ENCODE measurements around the gene ELMO1.
A peak's percentile ranks its signal among the peaks of the same experiment; 100 is the strongest.

The ELMO1 gene

DNA sequence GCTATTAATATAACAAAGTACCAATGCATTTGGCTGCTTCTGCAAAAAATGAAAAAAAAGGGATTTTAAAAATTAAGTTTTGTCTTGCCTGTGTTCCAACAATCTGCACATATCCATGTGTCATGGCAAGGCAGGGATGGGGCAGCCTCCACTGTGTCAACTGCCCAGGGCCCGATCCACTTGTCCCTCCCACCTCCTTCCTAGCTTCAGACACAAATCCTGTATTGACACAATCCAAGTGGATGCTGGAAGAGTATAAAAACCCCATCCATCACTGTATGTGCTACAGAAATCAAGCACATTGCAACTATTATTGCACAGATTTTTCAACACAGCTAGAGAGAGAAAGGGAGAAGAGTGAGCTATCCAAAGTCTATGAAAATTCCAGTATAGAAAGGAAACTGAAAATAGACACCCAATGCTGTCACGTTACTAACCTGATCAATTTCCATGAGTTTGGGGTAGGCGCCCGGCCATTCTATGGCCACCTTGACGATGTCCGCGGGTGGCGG, 106.4 kb downstream of the ELMO1 start:
- no peak for DNase-seq

DNA sequence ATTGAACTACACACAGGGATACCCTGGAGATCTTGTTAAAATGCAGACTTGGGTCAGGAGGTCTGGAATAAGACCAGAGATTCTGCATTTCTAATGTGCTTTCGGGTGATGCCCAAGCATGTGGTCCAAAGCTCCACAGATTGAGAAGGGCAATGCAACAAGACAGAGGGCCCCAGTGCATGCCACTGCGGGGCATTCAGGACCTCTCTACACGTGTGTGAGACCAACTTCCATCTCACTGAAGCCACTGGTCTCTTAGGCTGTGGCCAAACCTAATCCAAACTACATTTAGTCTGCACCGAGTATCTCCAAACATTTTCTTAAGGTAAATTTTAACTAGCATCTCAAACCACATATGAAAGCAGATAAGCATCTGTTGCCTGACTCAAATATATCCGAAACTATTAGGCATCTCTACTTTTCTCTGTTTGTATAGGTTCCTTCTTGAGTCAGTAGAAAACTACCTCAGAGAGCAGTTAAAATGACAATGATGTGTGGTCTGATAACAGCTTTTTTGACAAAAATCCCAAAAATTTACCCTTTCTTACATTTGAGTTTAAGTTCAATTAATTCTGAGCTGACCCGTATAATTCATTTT, 107.5 kb downstream of the ELMO1 start:
- peak; percentile 84 for DNase-seq

DNA sequence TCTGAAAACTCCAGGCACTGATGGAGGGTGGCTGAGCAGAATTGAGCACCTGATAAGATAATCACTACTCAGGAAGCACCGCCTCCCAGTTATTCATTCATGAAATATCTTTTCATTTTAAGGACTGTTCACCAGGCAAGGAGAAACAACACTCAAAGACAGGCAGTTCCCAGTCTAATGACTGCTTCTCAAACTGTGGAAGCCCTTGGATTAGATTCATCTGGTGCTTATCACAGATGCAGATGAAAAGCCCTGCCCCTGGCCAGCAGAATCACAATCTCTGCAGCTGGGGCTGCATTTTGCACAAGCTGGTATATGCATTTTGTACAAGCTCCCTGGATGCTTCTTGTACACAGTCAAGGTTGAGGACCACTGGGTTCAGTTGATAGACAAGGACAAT, 109.7 kb downstream of the ELMO1 start:
- DNase-seq, result no peak

DNA sequence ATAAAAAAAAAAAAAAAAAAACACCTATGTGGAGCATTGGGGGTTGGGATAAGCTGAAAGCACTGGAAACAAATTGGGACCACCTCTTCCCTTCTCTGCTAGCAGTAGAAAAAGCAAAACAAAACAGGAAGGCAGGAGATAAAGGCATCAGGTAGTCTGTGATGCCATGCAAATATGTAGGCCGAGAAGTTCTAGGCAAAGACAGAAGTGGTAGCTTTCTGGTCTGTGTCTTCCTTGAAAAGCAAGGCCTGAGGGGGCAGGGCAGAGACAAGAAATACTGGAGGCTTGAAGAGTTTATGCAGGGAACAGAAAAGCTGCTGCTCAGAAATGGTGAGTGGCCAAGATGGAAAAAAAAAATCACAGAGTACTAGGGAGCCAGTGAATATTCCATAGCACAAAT, 111.1 kb downstream of the ELMO1 start:
- no peak for DNase-seq

DNA sequence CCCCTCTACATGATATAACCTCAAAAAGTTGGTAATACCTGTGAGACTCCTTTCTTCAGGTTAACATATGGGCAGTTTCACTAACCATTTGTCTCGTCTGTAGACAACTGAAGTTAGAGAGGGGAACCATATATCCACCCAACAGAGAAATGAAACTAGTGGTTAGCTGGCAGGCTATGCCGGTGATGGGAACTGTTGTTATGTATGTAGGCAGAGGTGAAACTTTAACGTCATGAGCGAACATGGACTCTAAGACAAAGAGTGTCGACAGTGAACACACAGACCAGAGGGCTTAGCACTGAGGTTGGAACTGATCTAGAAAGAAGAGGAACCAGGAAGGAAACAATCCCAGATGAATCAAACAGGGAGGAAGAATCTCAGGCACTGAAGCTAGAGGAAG, 112.4 kb downstream of the ELMO1 start:
- peak; percentile 80 for DNase-seq

DNA sequence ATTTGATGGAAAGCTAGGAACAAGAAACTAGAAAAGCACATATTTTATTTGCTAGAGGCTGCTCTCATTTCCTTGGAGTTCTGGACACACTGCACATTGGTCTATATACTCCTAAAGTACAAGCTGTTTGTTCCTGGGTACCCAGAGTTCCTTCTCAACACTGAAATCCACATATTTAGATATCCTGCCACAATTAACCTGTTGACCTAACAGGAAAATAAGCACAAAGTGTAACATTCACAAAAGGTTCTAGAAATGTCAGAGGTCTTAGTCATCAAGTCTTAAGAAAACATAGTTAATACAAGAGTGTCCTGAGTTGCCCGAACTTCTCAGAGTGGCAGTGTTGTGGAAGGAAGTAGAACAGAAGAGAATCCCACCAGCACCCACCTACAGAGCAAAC, 115.6 kb downstream of the ELMO1 start:
- no peak for DNase-seq

DNA sequence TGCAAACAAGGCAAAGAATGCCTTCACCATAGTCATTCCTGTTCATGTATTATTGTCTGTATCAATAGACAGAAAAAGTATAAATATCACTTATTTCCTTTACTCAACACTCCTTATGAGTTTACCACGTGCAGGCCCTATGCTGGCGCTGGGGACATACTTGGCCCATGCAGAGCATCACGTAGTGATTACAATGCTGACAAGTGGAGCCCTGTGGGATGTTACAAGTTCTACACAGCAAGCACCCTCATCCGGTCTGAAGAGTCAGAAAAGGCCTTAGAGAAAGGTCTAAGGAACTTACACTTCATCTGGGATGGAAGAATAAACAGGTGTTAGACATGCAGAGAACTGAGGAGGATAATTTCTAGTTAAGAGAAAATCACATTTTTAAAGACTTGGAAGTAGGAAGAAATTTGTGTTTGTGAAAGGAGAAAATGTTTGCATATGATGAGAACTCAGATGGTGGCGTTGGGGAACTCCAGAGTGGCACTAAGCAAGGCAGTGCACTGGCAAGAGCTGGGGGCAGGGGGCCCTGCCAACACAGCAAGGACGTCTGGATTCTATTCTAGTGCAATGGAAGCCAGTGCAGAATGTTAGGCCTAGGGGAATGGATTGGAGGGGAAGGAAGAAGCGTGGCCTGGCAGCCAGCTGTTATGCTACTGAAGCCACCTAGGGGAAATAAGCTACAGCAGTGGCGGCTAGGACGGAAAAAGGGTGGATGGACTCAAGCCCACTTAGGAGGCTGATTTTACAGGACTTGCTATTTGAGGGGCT, 116.2 kb downstream of the ELMO1 start:
- DNase-seq, result no peak

DNA sequence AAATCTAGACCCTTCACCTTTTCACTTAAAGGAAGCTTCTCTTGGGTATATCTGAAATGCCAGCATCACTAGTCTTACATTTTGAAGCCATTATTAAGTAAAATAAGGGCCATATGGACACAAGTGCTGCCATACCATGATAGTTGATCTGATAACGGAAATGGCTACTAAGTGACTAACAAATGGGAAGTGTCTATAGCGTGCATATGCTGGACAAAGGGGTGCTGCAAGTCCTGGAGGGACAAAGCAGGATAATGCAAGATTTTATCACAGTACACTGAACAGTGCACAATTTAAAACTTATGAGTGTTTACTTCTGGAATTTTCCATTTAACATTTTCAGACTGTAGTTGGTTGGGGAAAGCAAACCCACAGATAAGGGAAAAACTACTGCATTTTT, 117.9 kb downstream of the ELMO1 start:
- no peak for DNase-seq

DNA sequence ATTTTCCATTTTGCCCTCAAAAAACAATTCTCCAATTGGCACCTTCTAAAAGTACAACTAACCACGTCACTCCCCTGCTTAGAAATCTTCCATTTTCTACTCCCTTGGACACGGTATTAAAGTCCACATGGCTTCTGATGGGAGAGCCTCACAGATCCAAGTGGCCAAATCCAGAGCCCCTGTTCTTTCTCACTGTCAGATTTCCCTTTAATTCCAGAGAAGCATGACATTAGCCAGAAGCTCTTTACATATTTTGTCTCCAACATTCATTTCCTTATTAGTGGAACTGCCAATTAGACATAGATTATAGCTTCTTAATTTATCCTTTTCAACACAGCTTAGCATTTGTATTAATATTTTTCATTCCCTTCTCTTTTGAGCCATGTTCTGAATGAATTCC, 118.7 kb downstream of the ELMO1 start:
- DNase-seq, result no peak

DNA sequence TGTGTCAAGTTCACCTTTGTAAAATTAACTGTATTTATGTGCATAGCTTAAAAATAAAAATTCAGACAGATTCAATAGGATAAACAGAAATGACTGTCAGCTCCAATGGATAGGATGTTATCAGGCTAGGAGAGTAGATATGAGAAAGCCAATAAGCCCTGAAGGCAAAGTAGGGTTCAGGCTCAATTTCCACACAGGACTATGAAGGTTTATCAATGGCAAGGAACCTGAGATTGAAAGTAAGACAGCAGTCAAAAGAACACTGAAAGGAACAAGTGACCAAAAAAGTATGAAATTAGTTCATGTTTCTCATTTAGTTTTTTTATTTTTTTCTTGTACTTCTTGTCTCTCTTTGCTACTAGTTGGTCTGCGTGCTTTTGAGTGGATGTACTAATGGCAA, 121.4 kb downstream of the ELMO1 start:
- DNase-seq, result no peak

DNA sequence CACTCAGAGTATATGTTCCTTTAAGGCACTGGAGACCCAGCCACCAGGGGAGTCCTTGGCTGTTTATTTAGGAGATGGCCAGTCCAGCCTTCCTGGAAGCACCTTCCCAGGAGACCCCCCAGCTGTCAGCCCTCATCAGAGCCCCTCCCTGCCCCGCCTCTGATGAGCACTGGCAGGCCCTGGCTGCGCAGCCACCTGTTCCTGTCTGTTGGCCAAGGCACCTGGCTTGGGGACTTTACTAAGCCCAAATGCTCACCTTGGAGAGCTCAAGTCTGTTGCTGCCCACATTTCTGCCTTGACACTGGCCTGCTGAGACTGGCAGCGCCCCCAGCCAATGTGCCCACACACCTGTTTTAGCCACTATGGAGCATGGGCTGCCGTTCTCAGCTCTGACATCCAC, 124.7 kb downstream of the ELMO1 start:
- no peak for DNase-seq

DNA sequence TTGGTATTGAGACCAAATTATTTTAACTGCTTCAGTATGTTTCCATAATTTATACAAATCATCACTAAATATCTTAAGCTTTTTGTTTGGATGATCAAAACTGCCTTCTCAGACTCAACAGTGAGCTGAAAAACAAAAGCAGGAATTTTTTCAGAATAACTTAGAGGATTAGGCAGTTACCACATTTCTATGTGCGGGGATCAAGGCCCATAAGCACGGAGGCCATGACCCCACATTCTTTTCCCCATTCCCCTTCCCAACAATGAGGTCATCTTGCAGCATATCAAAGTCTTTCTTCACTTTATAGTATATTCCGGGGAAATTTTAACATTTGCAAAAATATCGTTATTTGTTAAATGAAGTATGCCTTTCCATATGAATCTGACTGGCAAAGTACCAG, 125.8 kb downstream of the ELMO1 start:
- DNase-seq, result no peak

DNA sequence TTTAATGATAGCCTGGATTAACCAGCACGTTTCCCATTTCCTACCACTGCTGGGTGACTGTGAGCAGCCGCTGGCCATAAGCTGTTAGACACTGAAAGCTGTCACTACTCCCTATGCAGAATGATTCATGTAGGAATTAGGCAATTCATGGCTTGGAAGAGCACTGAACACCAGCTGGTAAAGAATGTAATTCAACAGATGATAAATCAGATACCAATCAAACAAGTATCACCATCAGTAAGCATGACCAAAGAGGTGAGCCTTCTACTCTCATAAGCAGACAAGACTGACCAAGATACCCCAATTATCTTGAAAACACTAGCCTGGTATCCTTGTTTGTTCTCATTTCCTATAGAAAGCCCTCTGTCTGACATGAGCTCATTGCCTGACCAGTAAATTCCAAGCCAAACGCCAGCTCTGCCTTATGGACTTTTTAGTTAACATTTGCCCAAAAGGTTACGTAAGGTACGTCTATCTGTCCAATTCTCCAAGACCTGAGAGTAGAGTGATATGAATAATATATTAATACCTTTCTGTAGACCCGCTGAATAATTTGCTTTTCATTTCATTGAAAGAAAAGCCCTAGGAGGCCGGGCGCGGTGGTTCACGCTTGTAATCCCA, 127.7 kb downstream of the ELMO1 start:
- DNase-seq, result no peak

DNA sequence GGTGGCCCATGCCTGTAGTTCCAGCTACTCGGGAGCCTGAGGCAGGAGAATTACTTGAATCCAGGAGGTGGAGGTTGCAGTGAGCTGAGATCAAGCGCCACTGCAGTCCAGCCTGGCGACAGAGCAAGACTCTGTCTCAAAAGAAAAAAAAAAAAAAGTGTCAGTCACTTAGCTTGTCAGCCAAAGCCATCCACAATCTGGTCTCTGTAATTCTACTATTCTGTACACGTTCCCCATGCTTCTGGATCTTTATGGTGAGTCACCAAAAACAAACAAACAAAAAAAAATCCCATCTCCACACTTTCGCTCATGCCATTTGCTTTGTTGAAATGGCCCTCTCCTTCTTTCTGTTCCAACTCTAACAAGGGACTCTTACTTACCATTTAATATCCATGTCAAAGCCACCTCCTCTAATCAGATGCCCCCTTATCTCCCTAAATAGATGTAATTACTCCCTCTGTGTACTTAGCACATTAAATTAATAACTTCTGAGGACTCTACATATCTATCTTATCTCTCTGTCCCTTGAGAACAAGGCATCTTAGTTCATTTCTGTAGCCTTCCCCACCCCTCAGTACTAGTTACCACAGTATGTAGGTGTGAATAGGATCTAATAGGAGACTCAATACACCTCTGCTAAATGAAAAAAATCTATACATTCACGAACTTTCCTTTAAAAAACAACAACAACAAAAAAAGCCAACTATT, 128.4 kb downstream of the ELMO1 start:
- DNase-seq, result no peak

DNA sequence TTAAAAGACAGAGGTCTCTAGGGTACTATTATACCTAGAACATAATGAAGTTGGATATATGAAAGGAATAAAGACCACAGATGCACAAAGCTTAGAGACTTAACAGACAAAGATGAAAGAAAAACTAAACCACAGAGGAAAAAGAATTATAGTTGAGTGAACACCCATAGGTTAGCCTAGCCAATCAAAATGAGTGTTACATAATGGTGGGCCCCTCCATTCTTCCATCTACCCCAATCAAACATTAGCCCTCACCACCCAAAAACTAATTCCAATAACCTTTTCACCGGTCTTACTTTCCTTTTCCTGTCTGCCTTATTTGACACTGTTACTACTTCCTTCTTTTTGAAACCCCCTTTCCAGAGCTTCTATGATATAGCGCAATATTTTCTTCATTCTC, 130.1 kb downstream of the ELMO1 start:
- DNase-seq, result no peak

DNA sequence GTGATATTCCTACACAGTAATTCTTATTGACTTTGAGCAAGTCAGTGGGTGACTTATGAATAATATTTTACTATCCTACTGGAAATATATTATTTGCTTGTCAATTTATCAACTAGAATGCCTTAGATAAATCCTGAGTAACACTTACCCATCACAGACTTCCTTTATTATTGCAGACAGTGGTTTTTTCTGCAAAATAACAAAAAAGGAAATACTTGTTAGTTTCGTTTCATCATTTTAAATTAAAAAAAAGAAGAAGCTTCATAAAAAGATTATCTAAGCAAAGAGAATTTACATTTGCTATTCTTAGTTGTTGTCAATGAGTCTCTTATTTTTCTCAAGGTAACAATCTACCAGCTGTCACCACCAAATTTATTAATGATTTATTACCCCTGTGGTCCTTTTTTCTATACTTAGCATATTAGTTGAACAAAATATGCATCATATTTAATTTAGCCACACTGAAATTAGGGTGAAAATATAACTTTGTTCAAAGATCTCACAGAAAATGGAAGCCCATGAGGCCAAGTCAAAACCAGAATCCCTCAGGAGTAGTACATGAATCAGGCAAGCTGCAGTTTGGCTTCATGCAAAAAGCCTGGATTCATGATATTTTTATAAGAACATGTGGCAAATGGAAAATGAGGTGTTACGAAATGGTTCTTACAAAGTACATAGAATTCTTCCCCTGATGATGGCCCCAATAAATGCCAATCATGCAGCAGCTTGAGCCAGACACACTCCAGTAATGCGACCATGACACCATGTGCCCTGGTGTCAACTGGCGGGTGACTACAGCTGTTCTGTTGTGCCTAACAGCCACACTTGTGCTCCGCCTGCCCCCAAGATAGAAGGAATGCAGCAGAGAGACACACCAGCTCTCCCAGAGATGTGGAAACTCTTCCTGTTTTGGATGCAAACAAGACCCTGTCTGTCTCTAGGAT, 132.6 kb downstream of the ELMO1 start:
- DNase-seq, result no peak

DNA sequence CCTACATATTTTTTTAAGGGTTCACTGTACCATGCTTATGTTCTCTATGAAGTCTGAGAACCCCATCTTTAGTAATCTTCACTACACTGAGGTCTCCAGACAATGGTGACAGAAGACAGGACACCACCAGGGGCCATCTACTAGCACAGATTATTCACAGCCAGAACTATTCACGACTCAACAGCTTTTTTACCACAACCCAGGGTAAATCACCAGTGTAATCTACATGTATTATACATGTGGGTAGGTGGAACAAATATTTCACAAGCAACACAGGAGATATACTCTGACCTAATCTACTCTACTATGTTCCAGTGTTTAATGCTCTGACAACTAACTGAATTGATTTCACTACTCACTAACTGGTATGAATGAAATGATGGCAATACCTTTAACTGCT, 136.1 kb downstream of the ELMO1 start:
- no peak for DNase-seq

DNA sequence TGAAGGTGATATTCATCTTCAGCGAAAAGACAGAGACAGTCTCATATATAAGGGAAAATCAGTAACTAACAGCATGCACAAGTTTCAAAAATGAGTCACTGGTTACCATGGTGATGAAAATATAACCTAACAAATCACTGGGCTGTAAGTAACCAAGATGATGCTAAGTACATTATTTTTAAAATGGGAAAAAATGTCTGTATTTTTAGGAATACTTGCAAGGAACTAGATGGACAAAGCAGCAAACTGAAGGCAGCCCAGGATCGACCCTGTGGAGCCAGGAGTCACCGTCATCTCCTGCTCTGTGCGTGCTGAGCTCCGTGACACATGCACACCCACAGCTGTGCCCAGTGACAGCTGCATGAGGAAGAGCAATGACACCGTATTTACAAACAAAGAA, 137.3 kb downstream of the ELMO1 start:
- peak; percentile 42 for DNase-seq

DNA sequence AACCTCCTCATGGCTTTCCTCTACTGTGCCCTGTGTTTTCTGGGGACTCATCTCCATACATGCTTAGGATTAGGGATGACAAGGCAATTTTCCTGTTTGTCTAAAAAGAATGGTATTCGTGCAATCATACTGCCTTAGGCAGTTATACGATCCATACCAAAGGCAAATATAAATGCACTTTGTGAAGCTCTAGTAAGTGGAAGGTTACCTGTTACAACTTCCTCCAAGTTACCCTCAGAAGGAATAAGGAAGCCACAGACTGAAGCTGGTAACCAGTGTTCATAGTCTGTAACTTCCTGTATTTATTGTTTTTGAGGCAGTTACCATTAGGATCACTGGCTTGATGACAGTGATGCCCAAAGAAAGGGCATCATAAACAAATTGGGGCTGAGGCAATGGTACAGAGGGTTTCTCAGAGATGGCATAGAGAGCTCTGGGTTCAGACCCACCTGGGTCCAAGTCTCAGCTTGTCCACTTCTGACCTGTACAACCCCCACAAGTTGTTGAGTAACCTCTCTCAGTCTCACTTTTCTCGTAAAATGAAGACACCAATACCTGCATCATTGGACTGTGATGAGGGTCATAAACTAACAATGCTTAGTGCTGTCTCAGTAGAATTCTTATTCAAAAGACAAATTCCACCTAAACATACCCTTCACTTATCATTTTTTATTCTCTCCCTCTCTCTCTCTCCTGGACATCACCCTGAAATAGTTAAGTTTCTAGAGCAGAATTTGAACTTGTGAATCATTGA, 138.2 kb downstream of the ELMO1 start:
- no peak for DNase-seq

DNA sequence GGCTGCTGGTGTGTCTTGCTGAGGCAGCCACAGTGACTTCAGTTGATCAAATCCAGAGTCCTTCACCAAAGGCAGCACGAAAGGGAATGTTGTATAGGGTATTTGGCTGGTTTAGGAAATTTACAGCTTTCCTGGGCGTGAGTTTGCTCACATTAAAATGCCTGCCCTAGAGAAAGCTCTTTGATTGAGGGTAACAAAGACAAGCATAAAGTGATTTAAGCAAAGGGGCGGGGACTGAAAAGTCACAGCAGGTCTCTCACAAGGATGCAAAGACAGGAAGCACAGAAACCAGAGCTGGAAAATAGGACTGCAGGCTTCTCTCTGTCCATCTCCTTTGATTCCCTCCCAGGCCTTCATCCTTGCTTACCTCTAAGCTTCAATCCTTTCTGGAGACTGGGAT, 139.2 kb downstream of the ELMO1 start:
- DNase-seq, result no peak

DNA sequence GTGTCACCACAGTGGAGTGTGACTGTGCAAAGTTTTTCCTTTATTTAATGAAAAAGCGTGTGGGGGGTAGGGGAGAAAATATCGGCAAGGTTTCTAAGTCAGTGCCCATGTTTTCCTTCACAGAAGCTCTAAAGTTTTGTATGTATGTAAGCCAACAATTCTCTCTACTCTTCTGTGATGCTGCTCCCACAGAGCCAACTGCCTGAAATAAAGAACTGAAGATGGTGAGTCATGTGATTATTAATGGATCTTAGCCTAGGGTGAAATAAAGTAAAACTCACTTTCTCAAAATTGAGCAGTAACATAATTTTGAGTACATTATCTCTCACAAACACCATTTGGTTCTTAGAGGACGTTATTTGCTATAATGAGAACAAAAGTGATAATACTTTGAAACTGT, 143.7 kb downstream of the ELMO1 start:
- no peak for DNase-seq

DNA sequence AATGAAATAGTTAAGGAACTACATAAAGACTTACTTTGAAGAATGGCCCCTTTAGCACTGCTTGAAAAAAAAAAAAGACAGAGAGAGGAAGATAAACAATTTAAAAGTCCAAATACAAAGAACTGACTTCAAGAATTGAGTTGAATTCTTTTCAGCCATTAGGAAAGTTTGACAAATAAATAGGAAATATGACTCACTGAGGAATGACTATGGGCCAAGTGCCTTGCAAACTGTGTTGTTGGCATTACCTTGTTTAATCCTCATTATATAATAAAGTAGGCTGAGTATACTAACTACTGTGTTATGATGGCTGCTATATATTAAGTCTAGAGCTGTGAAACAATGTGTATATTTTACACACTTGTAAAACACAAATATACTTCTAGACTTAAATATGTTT, 151.1 kb downstream of the ELMO1 start:
- DNase-seq, result no peak

All from activated CD4-positive, alpha-beta T cell treated with anti-CD3 and anti-CD28 coated beads, Interleukin-10, Interleukin-2, amounts not matched to agents 100 ng/mL and 50 ng/mL, durations not matched to agents 16 hours and 8 hours (primary cell).